Measurements from ENCODE around the gene CFAP410.

GRCh38 chr21:44365251-44365966 is 26.2 kb upstream of the CFAP410 start:
- TF ChIP-seq, protein P1, sequence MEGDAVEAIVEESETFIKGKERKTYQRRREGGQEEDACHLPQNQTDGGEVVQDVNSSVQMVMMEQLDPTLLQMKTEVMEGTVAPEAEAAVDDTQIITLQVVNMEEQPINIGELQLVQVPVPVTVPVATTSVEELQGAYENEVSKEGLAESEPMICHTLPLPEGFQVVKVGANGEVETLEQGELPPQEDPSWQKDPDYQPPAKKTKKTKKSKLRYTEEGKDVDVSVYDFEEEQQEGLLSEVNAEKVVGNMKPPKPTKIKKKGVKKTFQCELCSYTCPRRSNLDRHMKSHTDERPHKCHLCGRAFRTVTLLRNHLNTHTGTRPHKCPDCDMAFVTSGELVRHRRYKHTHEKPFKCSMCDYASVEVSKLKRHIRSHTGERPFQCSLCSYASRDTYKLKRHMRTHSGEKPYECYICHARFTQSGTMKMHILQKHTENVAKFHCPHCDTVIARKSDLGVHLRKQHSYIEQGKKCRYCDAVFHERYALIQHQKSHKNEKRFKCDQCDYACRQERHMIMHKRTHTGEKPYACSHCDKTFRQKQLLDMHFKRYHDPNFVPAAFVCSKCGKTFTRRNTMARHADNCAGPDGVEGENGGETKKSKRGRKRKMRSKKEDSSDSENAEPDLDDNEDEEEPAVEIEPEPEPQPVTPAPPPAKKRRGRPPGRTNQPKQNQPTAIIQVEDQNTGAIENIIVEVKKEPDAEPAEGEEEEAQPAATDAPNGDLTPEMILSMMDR (IDR thresholded peaks at IDR 0.05; ENCODE audit: poor library complexity, severe bottlenecking), result no peak
- TF ChIP-seq EZH2 (IDR thresholded peaks at IDR 0.05; ENCODE audit: borderline replicate concordance, insufficient read depth, low read length, poor library complexity, severe bottlenecking) (no peak), POLR2AphosphoS5 (IDR thresholded peaks at IDR 0.05) (no peak), RAD21 (conservative IDR thresholded peaks at IDR 0.05) (no peak)

Measured in neural cell (in vitro differentiated cells).